Posterior cingulate gyrus (tissue), 11 donors: ENCODE results near the gene CDKN2A.
A peak's percentile ranks its signal among the peaks of the same experiment; 100 is the strongest.

Experiments used
- DNase-seq, 10 donors: peaks; one replicate each; pipeline versions ENCODE4 v3.0.0 to v3.0.0-alpha.2; 2020 to 2021; ENCODE audit warnings: mixed read lengths in 3 of 10
- intact Hi-C: fragments of 100-400 bp; cut with DNase I; formaldehyde crosslinking; loops from one replicate; pipeline ENCODE4 v1.15.1; 2023

Gene CDKN2A

DNA sequence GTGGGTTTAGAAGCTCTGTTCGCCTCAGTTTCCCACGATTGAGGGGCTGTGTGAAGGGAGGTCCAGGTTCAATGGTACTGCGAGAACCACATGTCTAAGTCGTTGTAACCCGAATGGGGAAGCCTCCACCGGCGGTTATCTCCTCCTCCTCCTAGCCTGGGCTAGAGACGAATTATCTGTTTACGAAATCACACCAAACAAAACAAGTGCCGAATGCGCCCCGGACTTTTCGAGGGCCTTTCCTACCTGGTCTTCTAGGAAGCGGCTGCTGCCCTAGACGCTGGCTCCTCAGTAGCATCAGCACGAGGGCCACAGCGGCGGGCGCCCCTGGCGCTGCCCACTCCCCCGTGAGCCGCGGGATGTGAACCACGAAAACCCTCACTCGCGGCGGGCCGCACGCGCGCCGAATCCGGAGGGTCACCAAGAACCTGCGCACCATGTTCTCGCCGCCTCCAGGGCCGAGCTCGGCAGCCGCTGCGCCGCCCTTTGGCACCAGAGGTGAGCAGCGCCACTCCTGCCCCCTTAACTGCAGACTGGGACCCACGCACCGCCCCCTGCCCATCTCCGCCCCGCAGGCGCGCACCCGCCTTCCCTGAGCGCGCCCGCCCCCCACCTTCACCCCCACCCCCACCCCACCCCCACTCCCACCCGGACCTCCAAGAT lies at the start of gene CDKN2A:
Gene CDKN2A, minus strand, starts transcription at position 500 of the 663 bp plus-strand sequence.
- intact Hi-C loops: no loop called here
- DNase-seq: peak in 3 of 10 donors; percentile 68 to 89 (median 73)

DNA sequence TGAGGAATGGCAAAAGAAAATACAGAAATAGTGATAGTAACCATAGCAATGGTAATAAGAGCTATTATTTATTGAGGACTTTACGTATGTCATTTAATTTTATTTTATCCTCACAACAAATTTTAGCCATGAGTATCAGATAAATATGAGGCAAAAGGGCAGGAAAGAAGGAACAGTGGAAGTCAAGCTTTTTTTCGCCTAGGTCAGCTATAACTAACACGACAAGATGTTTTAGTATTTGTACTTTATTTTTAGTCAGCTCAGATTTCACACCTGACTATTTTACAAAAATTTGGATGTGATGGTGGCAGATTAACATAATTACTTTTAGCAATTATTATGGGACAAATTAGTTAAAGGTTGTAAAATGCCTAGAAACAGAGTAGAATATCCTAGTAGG lies 49.7 kb upstream of the CDKN2A start:
- intact Hi-C loops: no loop called here
- DNase-seq: no peak

DNA sequence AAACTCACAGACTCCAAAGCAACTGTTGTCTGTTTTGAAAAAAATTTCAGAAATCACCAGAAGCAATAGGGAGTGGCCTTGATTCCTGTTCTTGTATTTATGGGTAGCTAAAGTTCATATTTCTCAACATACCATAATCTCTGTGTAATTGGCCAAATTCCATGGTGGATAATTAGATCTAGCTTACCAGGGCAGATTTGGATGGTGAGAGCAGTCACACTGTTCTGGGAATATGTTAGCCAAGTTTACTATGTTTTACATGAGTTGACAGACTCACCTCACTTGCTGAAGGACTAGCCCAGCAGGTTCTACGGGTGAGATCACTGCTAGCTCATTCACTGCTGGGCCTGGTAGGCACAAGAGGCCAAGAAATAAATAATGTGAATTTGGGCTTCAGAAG lies 47.6 kb upstream of the CDKN2A start:
- DNase-seq: no peak
- intact Hi-C loops: no loop called here

DNA sequence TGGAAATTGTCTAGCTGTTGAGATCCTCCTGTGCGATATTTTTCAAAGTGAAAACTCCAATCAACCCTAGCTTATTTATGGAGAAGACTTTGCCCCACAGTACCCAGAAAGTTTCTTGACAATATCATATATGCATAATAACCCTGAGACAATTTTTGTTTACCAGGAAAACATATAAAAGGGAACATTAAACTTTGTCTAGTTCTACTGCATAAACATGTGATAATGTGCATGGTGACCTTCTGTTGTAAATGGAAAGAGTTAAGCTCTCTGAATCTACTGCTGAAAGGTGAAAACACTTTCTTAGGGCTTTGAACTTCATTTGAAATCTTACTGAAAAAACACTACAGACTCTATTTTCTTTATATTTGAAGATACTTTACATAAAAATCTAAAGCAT lies 47.2 kb upstream of the CDKN2A start:
- intact Hi-C loops: no loop called here
- no peak for DNase-seq

DNA sequence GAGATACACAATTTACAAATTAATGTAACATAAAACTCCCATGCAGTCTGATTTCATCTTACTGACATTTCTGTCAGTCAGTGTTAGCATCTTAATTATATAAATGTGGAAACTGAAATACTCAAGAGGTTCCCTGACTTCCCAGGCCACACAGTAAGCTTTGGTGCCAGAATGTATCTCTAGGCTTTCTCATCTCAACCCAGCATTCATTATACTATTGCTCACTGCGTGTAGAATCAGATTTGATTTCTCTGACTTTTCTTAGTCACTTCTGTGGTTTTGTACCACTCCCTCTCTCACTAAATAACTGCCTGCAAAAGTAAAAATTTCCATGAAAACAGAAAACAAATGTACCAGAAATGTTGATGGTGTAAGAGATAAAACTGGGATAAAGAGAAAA lies 46.6 kb upstream of the CDKN2A start:
- DNase-seq: no peak
- intact Hi-C loops: no loop called here

DNA sequence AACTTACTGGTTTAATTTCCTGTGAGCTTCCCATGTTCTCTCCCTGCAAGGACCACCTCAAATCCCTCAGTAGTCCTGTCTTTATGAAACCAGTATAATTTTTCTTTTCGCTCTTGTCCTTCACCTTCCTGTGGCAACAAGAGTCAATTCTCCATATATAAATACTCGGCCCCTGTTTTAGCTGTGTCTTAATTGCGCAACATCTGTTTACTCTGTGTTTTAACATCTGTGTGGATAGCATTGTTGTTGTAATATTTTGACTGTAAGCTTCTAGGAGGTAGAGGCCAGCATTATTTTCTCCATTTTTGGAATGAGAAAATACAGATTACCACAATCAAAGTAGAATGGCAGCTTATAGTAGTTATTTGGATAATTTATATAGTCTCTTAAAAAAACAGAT lies 45.1 kb upstream of the CDKN2A start:
- DNase-seq: no peak
- intact Hi-C loops: loop anchor here (2.0 kb wide), 1 partner anchor 226 kb away; no protein-coding TSS in a partner anchor

DNA sequence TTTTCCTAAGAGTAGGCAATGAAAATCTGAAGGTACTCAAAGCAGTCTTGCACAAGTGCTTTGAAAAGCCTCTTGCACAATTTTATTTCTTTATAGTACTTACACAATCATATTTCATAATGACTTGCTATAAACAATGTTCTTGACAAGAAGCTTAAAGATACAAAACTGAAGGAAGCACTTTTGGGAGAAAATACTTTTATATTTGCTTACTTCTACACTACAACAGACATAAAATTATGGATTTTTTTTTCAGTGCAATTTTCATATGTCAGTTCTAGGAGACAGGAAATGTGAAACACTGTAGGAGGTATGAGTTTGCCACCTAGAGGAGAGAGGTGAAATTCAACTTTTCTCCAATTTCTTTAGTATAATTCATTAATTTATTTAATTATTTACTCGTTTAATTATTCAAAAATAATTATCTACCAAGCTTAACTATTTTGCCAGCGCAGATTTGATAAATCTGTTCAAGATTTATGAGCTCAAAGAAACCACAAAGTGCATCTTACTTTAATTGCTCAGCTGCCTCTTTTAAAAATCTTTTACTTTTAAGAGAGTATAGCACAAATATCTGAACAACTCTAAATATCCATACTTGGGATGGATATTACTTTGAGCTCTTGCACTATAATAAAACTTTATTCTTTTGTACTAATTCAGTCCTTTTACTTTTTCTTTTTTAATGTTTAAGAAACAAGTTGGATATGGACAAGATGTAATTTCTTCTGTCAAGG lies 43.9 kb upstream of the CDKN2A start:
- DNase-seq: no peak
- intact Hi-C loops: loop anchor here (2.0 kb wide), 1 partner anchor 225 kb away; no protein-coding TSS in a partner anchor

DNA sequence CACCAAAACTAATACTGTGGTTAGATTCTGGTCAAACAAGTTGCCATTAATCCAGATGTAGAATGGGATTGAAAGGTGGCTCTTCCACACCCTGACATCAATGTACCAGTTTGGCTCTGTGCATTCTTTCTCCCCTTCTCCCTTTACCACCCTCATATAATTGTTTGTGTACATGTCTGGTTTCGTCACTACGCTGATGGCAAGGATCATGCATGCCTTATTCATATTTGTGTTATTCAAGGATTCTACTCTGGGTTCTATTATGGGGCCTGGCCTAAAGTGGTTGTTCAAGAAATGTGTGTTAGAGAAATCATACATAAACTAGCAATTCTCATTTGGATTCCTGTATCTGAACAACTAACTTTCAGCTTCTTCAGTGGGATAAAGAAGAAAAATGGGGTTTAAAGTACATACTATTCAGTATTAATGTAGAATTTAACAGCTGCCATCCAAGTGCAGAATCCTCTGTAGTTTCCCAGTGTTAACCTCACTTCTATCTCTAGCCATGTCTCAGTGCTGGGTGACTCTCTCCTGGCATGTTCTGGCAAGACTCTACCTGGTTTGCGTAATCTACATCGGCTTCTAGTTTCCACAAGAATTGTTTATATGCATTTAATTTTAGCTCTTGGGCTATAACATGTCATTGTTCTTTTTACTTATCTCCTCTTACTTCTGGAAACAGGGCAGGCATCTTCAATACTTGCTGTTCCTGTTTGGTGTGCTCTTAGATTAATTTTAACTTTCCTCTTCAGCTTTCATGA lies 42.9 kb upstream of the CDKN2A start:
- intact Hi-C loops: no loop called here
- DNase-seq: no peak

DNA sequence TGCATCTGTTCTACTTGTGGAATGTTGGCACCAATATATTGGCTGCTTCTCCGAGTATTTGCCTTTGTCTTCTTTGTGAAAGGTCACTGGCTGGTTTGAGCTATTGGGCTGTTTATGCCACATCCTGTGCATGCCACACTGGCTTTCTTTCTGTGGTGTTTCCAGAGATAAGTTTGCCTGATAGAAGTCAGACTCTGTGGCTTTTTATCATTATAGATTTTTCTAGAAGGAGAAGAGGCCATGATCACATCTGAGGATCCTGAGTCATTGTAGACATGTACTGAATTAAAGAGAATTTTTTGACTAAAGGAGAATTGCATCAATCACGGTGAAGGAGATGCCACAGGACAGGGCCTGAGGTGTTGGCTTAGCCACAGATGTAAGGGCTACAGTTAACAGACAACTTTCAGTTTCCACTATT lies 41.4 kb upstream of the CDKN2A start:
- no peak for DNase-seq
- intact Hi-C loops: no loop called here

DNA sequence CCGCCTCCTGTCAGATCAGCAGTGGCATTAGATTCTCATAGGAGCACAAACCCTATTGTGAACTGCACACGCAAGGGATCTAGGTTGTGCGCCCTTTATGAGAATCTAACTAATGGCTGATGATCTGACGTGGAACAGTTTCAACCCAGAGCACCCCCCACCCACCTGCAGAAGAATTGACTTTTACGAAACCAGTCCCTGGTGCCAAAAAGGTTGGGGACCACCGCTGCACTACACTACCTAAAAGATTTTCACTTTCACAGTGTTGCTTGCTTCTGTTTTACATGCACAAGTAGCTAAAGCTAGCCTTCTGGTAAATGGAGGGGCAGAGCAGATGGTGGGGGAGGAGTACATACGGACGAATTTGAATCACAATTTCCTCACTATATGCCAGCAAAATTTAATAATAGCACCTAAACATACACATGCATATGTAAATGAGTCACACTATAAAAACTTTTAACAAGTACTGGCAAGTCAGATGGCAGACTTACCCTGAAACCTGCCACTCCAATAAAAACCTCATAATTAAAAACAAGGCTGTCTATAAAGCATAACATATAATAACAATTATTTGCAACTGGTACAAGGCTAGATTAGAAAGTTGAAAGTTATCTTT lies 38.9 kb upstream of the CDKN2A start:
- intact Hi-C loops: no loop called here

DNA sequence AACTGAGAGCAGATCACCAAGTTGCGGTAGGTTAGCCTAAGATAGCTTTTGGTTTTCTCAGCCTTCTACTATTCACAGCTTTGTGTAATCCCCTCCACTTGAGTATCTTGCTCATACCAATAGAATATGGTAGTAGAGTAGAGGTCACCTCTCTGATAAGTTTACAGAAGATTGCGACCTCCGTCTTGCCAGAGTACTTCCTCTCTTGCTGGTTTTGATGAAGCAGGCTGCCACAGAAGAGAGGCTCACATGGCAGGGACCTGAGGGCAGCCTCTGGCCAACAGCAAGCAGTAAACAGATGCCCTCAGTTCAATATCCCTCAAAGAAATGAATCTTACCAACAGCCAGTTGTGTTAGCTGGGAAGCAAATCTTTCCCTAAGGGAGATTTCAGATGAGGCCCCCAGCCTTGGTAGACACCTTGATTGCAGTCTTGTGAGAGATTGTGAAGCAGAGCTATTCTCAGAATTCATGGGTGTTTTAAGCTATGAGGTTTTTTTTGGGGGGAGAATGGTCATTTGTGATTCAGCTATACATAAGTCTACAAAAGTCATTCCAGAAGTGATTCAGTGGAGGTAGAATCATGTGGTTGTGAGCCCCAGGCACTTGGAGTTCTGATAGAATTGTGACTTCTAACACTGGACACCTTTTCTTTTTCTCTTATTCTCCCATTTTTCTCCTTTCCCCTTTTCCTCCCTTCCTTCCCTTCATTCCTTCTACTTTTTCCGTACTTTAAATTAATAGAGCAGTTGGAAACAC lies 37.6 kb upstream of the CDKN2A start:
- intact Hi-C loops: no loop called here
- no peak for DNase-seq

More for the DNA sequence above, 38.9 kb upstream of the CDKN2A start:
- no peak for DNase-seq

DNA sequence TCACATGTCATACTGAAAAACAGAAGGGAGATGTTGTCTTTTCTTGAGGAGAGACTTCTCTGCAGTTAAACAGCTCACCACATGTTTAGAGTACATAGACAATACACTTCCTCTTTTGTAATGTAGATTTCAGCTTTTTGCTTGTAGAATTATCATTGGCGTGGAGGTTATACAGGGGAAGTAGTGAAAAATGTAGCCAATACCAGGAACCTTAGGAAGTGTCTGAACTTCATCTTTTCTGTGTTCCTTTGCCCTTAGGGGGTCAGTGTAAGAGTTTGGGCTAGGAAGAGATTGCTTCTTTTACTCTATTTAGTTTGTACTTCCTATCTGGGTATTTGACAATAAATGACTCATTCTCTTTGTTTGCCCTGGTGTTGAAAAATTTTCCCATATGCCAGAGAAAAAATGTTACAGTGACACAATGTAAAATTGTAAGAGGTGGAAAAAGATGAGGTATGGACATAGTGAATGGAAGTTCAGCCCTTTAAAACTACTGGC lies 36.0 kb upstream of the CDKN2A start:
- DNase-seq: no peak
- intact Hi-C loops: no loop called here

DNA sequence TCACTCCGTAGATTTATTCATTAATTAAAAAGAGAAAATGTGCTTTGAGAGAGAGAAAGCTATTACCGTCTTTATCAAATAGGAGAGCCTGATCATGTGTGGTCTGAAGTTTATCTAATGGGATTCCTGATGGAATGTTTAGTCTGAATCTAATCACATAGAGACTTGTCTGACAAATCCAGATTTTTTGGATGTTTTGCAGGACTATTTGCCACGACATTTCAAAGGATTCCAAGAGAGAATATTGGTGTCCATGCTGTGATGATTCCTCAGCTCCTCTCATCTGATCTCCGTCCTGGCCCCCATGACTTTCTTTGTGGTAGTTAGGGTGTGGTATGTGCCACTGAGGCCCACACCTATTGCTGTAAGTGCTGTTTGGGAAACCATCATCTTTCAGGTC lies 35.0 kb upstream of the CDKN2A start:
- DNase-seq: no peak
- intact Hi-C loops: no loop called here

DNA sequence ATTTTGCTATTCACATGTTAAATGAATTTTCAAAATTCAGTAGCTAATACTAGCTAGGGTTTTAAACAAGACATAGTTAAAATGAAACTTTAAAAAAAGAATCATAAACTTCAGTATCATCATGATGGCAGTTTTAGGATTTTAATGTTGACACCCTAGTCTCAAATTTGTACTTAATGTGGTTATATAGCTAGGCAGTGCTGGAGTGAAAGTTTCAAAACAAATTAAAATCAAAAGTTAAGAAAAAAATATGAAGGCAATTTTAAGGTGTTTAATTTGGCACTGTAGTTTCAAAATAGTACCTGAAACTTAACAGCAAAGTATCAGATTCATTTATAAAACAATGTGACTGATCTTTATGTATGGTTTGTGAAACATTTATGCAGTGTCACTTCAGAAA lies 34.2 kb upstream of the CDKN2A start:
- intact Hi-C loops: no loop called here
- DNase-seq: no peak

DNA sequence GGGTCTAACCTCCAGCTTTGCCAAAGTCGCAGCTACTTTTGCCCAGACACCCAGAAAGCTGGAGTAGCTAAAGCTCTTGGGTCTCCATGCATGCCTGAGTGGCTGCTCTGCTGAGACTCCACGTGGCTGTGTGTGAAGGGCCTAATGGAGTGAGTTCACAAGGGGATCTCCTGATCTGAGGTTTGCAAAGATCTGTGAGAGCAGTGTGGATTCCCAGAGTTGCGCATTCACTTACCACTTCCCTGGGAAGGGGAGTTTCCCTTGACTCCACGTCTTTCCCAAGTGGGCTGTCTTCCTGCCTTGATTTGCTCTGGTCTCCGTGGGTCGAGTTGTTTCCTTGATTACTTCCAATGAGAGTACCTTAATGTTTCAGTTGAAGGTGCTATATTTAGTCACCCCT lies 32.5 kb upstream of the CDKN2A start:
- no peak for DNase-seq
- intact Hi-C loops: no loop called here

DNA sequence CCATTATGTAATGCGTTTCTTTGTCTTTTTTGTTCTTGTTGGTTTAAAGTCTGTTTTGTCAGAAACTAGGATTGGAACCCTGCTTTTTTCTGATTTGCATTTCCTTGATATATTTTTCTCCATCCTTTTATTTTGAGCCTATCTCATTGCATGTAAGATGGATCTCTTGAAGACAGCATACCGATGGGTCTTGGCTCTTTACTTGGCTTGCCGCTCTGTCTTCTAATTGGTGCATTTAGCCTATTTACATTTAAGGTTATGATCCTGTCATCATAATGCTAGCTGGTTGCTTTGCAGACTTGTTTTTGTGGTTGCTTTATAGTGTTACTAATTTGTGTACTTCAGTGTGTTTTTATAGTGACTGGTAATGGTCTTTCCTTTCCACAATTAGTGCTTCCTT lies 28.2 kb upstream of the CDKN2A start:
- no peak for DNase-seq
- intact Hi-C loops: no loop called here

DNA sequence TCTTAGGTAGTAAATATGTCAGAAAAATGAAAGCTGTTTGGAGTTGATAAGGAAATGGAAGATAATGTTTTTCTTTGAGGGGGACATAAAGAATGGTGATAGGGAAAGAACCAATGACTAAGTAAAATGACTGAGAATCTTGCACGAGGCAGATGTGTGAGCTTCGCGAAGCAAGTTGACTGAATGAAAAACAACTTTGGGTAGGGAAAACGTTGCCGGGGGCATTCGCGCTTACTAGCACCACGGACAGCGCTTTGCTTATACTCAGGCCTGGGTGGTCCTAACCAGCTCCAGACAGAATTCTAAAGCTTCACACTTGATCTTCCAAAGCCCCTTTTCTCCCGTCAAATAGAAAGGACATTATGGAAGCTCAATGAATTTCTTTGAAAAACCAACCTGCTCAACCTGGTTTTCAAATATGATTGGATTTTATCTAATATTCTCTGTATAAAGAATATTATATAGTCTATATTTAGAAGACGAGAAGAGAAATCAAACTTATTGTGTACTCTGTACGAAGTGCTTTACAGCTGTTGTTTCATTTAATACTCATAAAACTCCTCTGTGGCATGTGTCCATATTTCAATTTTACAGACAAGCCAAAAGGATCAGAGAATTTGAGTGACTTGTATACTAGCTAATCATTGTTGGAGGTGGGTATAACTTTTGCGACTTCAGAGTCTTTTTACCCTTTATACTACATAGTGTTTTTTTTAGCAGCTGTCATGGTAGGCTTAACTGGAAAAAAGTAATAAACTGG lies 16.9 kb upstream of the CDKN2A start:
- intact Hi-C loops: no loop called here
- DNase-seq: no peak

DNA sequence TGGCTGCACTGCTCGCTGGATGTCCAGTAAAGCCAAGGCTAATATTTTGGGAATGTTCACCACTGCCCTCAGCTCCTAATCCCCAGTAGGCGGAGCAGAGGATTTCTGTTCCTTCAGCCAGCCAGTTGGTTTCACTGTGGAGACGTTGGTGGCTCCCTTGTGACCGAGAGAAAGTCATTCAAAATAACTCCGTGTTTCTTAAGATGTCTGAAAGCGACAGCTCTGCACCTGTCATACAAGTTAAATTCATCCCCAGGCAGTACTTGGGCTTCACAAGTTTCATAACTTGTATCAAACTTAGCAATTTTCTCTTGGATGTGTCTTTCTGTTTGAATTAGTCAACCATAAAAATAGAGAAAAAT lies 15.3 kb upstream of the CDKN2A start:
- DNase-seq: no peak
- intact Hi-C loops: loop anchor here (2.0 kb wide), 1 partner anchor 197 kb away; no protein-coding TSS in a partner anchor
